A549 (cell line): ENCODE data around the gene PIANP. TPM values are rescaled to one million over a fixed set of nuclear protein-coding genes. Genes with fewer than 3 reads are reported as not detected.

Experiments
- ATAC-seq, 2 experiments: fragments of 200-7000 bp in 1 of 2; fragments of >200 bp in 1 of 2; cut with Nextera tagmentation in 1 of 2; cut with Tn5 transposase in 1 of 2; 3 replicates each; pipeline versions ENCODE4 v1.8.0 to v1.9.1; 2018 to 2020; ENCODE audit warnings: mild to moderate bottlenecking in 1 of 2, moderate library complexity in 1 of 2
- CTCF ChIA-PET: fragments of 300-600 bp; sonication (Branson Sonifier 250); formaldehyde crosslinking; extraction: SDS; loops from one replicate; lab custom pipeline; 2021; ENCODE audit warnings: antibody characterized with exemption, inconsistent platforms; lab: Yijun Ruan, JAX
- POLR2A ChIA-PET: fragments of 350-600 bp; formaldehyde crosslinking; extraction: SDS; loops from one replicate; lab custom pipeline; 2021; ENCODE audit warnings: antibody characterized with exemption, inconsistent platforms; lab: Yijun Ruan, JAX
- DNase-seq, 2 experiments: peaks; one replicate each; pipeline versions ENCODE4 v3.0.0 to v3.0.0-alpha.2; 2011 to 2016; ENCODE audit warnings: low read depth in 1 of 2, low spot score in 1 of 2
- FAIRE-seq: peaks from 2 replicates; lab custom pipeline; 2011; peaks lifted over from hg19 to GRCh38; lab: Jason Lieb, UNC
- H3K27ac ChIP-seq, 2 experiments: fragments of >200 bp; sonication (Bioruptor Twin); formaldehyde crosslinking; 3 replicates each; pipeline ENCODE4 v1.5.1; 2016 to 2017
- H3K4me1 ChIP-seq: fragments of >200 bp; sonication (Bioruptor Twin); formaldehyde crosslinking; 3 replicates; pipeline ENCODE4 v1.6.1; 2016
- H3K4me2 ChIP-seq: fragments of >200 bp; sonication (Bioruptor Twin); formaldehyde crosslinking; 3 replicates; pipeline ENCODE4 v1.6.1; 2016
- H3K4me3 ChIP-seq: fragments of >200 bp; sonication (Bioruptor Twin); formaldehyde crosslinking; 3 replicates; pipeline ENCODE4 v1.5.1; 2016
- H3K9me3 ChIP-seq: fragments of >200 bp; sonication (Bioruptor Twin); formaldehyde crosslinking; 3 replicates; pipeline ENCODE4 v1.6.1; 2016
- BCL3 ChIP-seq: fragments of >200 bp; sonication (Bioruptor Twin); formaldehyde crosslinking; IDR thresholded peaks from 3 replicates; pipeline ENCODE4 v1.6.1; 2016
- CBX8 ChIP-seq: fragments of 200-600 bp; sonication (generic); IDR thresholded peaks from 2 replicates; pipeline ENCODE4 v1.6.1; 2016
- CHD2 ChIP-seq: fragments of 150-350 bp; IDR thresholded peaks from 2 replicates; pipeline ENCODE4 v1.6.1; 2014; ENCODE audit warnings: low read length; ENCODE audit not compliant: partially characterized antibody
- EHF ChIP-seq: fragments of 250-450 bp; sonication (Bioruptor Pico); IDR thresholded peaks from 2 replicates; pipeline ENCODE4 v1.5.0; 2020; ENCODE audit warnings: mild to moderate bottlenecking
- EHMT2 ChIP-seq: fragments of 200-600 bp; sonication (generic); IDR thresholded peaks from 2 replicates; pipeline ENCODE4 v1.6.1; 2016; ENCODE audit warnings: antibody characterized with exemption, low read depth, mild to moderate bottlenecking, moderate library complexity
- GATA3 ChIP-seq: IDR thresholded peaks from 2 replicates; pipeline ENCODE4 v1.6.1; 2012; ENCODE audit warnings: borderline replicate concordance
- HEYL ChIP-seq: fragments of 250-450 bp; sonication (Bioruptor Pico); IDR thresholded peaks from 2 replicates; pipeline ENCODE4 v1.8.0; 2021; ENCODE audit warnings: mild to moderate bottlenecking, moderate library complexity
- HOXB13 ChIP-seq: fragments of 250-450 bp; sonication (Bioruptor Pico); IDR thresholded peaks from 2 replicates; pipeline ENCODE4 v1.5.0; 2020; ENCODE audit warnings: low read depth, mild to moderate bottlenecking, moderate library complexity
- MAFK ChIP-seq: fragments of 450-650 bp; IDR thresholded peaks from 2 replicates; pipeline ENCODE4 v1.6.1; 2014; ENCODE audit not compliant: partially characterized antibody
- MAX ChIP-seq: IDR thresholded peaks from 2 replicates; pipeline ENCODE4 v1.6.1; 2012
- NR3C1 ChIP-seq: fragments of >200 bp; sonication (Bioruptor Twin); formaldehyde crosslinking; IDR thresholded peaks from 3 replicates; pipeline ENCODE4 v1.6.1; 2017
- POLR2A ChIP-seq: IDR thresholded peaks from 2 replicates; pipeline ENCODE4 v1.6.1; 2012; ENCODE audit warnings: mild to moderate bottlenecking, low read length
- RARB ChIP-seq: fragments of 250-450 bp; sonication (Bioruptor Pico); IDR thresholded peaks from 2 replicates; pipeline ENCODE4 v1.8.0; 2021; ENCODE audit warnings: mild to moderate bottlenecking, moderate library complexity
- RNF2 ChIP-seq: fragments of 200-600 bp; sonication (generic); IDR thresholded peaks from 2 replicates; pipeline ENCODE4 v1.6.1; 2016; ENCODE audit warnings: low read depth, mild to moderate bottlenecking, antibody characterized with exemption, moderate library complexity, borderline replicate concordance
- WGBS: methylation state at CpG from one replicate; pipeline ENCODE4 v1.1.6; 2017; ENCODE audit errors: missing lambda C conversion rate; 5-methylcytosine and 5-hydroxymethylcytosine counted together
- polyA plus RNA-seq, 4 experiments: library from polyadenylated mRNA; depleted of rRNA in 3 of 4; stranded (reverse); fragments of >200 nt; fragmentation: RNase III in 1 of 4; extraction: RNeasy Plus Mini Kit Qiagen cat#74134 plus additional on column Dnase treatment in 1 of 4; gene quantifications; 2 replicates in 3 of 4; 3 replicates in 1 of 4; pipeline ENCODE4 v1.2.3, GENCODE V29; 2011 to 2017
- small RNA-seq, 6 experiments: library from RNA; depleted of rRNA; stranded (forward); fragments of <200 nt; gene quantifications; one replicate each; pipeline ENCODE3, GENCODE V24; 2012

PIANP gene
- polyA plus RNA-seq, 2 of the 4 experiments (the other 2 are of a cell fraction) = 0.10 to 0.56 TPM

GRCh38 chr12:6644257-6644596 is 56.4 kb downstream of the PIANP start:
- H3K4me3 ChIP-seq = no peak overlapping the region
- no peak overlapping the region for H3K4me2 ChIP-seq
- TF ChIP-seq EHMT2 (no peak), HOXB13 (CRISPR knock-in tag) (no peak), MAFK (no peak), HEYL (no peak), NR3C1 (no peak), EHF (CRISPR knock-in tag) (no peak), BCL3 (no peak), RARB (CRISPR knock-in tag) (no peak), CHD2 (no peak), RNF2 (no peak), POLR2A (no peak), MAX (no peak), CBX8 (no peak), GATA3 (no peak)
- ChIA-PET POLR2A (interaction anchor here (0.6 kb wide), 1 partner anchor 45 kb away, joined by 9 read pairs; the partner anchor contains the start of gene ZNF384), CTCF (interaction anchor here (0.6 to 1.7 kb wide), 9 partner anchors 9 to 193 kb away, joined by 3 to 5 read pairs (median 4); partner anchors contain the start of gene MLF2)
- no peak for DNase-seq
- WGBS = 48% methylated on average over 6 of the region's 6 CpGs
- no peak for FAIRE-seq
- H3K4me1 ChIP-seq = no peaks in the 10 kb centered on the region
- H3K27ac ChIP-seq = no peak overlapping the region
- peaks cover 40% of the 10 kb centered on the region for H3K9me3 ChIP-seq
- ATAC-seq = no peak

Small RNAs within 50 kb of the gene (small RNA-seq; reads per million reads assigned to genes)
- 0 reads per million in 6 experiments for gene RNU6-781P

Other genes starting within 250 kb of the PIANP start
- gene TAPBPL, start 248.8 kb downstream of the PIANP start, polyA plus RNA-seq (2011; rRNA removed) = 3.6 and 5.1 TPM in 2 replicates
- gene TAPBPL, start 248.8 kb downstream of the PIANP start, polyA plus RNA-seq (2017; fragmentation: RNase III; extraction: RNeasy Plus Mini Kit Qiagen cat#74134 plus additional on column Dnase treatment) = 2.3 to 3.4 TPM (median 2.8 TPM) in 3 replicates
- 17.6 and 28.8 TPM in 2 replicates for gene VAMP1, start 230.1 kb downstream of the PIANP start, polyA plus RNA-seq (2011; rRNA removed)
- gene VAMP1, start 230.1 kb downstream of the PIANP start, polyA plus RNA-seq (2017; fragmentation: RNase III; extraction: RNeasy Plus Mini Kit Qiagen cat#74134 plus additional on column Dnase treatment) = 20.6 to 22.8 TPM (median 22.7 TPM) in 3 replicates
- 181 and 337 TPM in 2 replicates for gene MRPL51, start 207.6 kb downstream of the PIANP start, polyA plus RNA-seq (2011; rRNA removed)
- gene MRPL51, start 207.6 kb downstream of the PIANP start, polyA plus RNA-seq (2017; fragmentation: RNase III; extraction: RNeasy Plus Mini Kit Qiagen cat#74134 plus additional on column Dnase treatment) = 260 to 272 TPM (median 265 TPM) in 3 replicates
- gene NCAPD2, start 206.7 kb downstream of the PIANP start, polyA plus RNA-seq (2011; rRNA removed) = 130 and 145 TPM in 2 replicates
- gene NCAPD2, start 206.7 kb downstream of the PIANP start, polyA plus RNA-seq (2017; fragmentation: RNase III; extraction: RNeasy Plus Mini Kit Qiagen cat#74134 plus additional on column Dnase treatment) = 76.1 to 82.0 TPM (median 77.3 TPM) in 3 replicates
- 10,036 and 10,800 TPM in 2 replicates for gene GAPDH, start 166.3 kb downstream of the PIANP start, polyA plus RNA-seq (2011; rRNA removed)
- gene GAPDH, start 166.3 kb downstream of the PIANP start, polyA plus RNA-seq (2017; fragmentation: RNase III; extraction: RNeasy Plus Mini Kit Qiagen cat#74134 plus additional on column Dnase treatment) = 6,292 to 6,607 TPM (median 6,463 TPM) in 3 replicates
- gene IFFO1, start 144.8 kb downstream of the PIANP start, polyA plus RNA-seq (2011; rRNA removed) = 0.74 and 1.0 TPM in 2 replicates
- 0.94 to 1.5 TPM (median 1.1 TPM) in 3 replicates for gene IFFO1, start 144.8 kb downstream of the PIANP start, polyA plus RNA-seq (2017; fragmentation: RNase III; extraction: RNeasy Plus Mini Kit Qiagen cat#74134 plus additional on column Dnase treatment)
- gene NOP2, start 132.5 kb downstream of the PIANP start, polyA plus RNA-seq (2011; rRNA removed) = 162 and 176 TPM in 2 replicates
- 100 to 108 TPM (median 104 TPM) in 3 replicates for gene NOP2, start 132.5 kb downstream of the PIANP start, polyA plus RNA-seq (2017; fragmentation: RNase III; extraction: RNeasy Plus Mini Kit Qiagen cat#74134 plus additional on column Dnase treatment)
- gene CHD4, start 93.4 kb downstream of the PIANP start, polyA plus RNA-seq (2011; rRNA removed) = 53.7 and 99.3 TPM in 2 replicates
- gene CHD4, start 93.4 kb downstream of the PIANP start, polyA plus RNA-seq (2017; fragmentation: RNase III; extraction: RNeasy Plus Mini Kit Qiagen cat#74134 plus additional on column Dnase treatment) = 83.4 to 87.8 TPM (median 84.8 TPM) in 3 replicates
- gene LPAR5, start 64.9 kb downstream of the PIANP start, polyA plus RNA-seq (2011; rRNA removed) = 0.74 and 0.97 TPM in 2 replicates
- 0.29 to 0.66 TPM (median 0.58 TPM) in 3 replicates for gene LPAR5, start 64.9 kb downstream of the PIANP start, polyA plus RNA-seq (2017; fragmentation: RNase III; extraction: RNeasy Plus Mini Kit Qiagen cat#74134 plus additional on column Dnase treatment)
- 0.70 and 1.4 TPM in 2 replicates for gene ACRBP, start 53.4 kb downstream of the PIANP start, polyA plus RNA-seq (2011; rRNA removed)
- gene ACRBP, start 53.4 kb downstream of the PIANP start, polyA plus RNA-seq (2017; fragmentation: RNase III; extraction: RNeasy Plus Mini Kit Qiagen cat#74134 plus additional on column Dnase treatment) = 0.28 to 0.36 TPM (median 0.34 TPM) in 3 replicates
- 36.5 and 41.3 TPM in 2 replicates for gene ING4, start 37.7 kb downstream of the PIANP start, polyA plus RNA-seq (2011; rRNA removed)
- gene ING4, start 37.7 kb downstream of the PIANP start, polyA plus RNA-seq (2017; fragmentation: RNase III; extraction: RNeasy Plus Mini Kit Qiagen cat#74134 plus additional on column Dnase treatment) = 15.3 to 19.5 TPM (median 18.8 TPM) in 3 replicates
- gene ZNF384, start 11.4 kb downstream of the PIANP start, polyA plus RNA-seq (2011; rRNA removed) = 59.6 and 81.9 TPM in 2 replicates
- 64.7 to 86.4 TPM (median 79.8 TPM) in 3 replicates for gene ZNF384, start 11.4 kb downstream of the PIANP start, polyA plus RNA-seq (2017; fragmentation: RNase III; extraction: RNeasy Plus Mini Kit Qiagen cat#74134 plus additional on column Dnase treatment)
- 78.8 and 95.0 TPM in 2 replicates for gene COPS7A, start 23.2 kb upstream of the PIANP start, polyA plus RNA-seq (2011; rRNA removed)
- gene COPS7A, start 23.2 kb upstream of the PIANP start, polyA plus RNA-seq (2017; fragmentation: RNase III; extraction: RNeasy Plus Mini Kit Qiagen cat#74134 plus additional on column Dnase treatment) = 46.9 to 51.2 TPM (median 50.0 TPM) in 3 replicates
- gene MLF2, start 52.3 kb upstream of the PIANP start, polyA plus RNA-seq (2011; rRNA removed) = 302 and 310 TPM in 2 replicates
- gene MLF2, start 52.3 kb upstream of the PIANP start, polyA plus RNA-seq (2017; fragmentation: RNase III; extraction: RNeasy Plus Mini Kit Qiagen cat#74134 plus additional on column Dnase treatment) = 269 to 305 TPM (median 295 TPM) in 3 replicates
- 205 and 391 TPM in 2 replicates for gene PTMS, start 65.5 kb upstream of the PIANP start, polyA plus RNA-seq (2011; rRNA removed)
- gene PTMS, start 65.5 kb upstream of the PIANP start, polyA plus RNA-seq (2017; fragmentation: RNase III; extraction: RNeasy Plus Mini Kit Qiagen cat#74134 plus additional on column Dnase treatment) = 868 to 1,195 TPM (median 1,161 TPM) in 3 replicates
- gene LAG3, start 71.7 kb upstream of the PIANP start, polyA plus RNA-seq (2011; rRNA removed) = 0.56 and 0.66 TPM in 2 replicates
- 1.6 to 2.3 TPM (median 1.7 TPM) in 3 replicates for gene LAG3, start 71.7 kb upstream of the PIANP start, polyA plus RNA-seq (2017; fragmentation: RNase III; extraction: RNeasy Plus Mini Kit Qiagen cat#74134 plus additional on column Dnase treatment)
- not detected in 2 replicates for gene CD4, start 88.7 kb upstream of the PIANP start, polyA plus RNA-seq (2011; rRNA removed)
- 0.03 TPM in 1 of 3 replicates, not detected in the others for gene CD4, start 88.7 kb upstream of the PIANP start, polyA plus RNA-seq (2017; fragmentation: RNase III; extraction: RNeasy Plus Mini Kit Qiagen cat#74134 plus additional on column Dnase treatment)
- gene GPR162, start 121.0 kb upstream of the PIANP start, polyA plus RNA-seq (2011; rRNA removed) = 1.8 TPM in 2 replicates
- 1.7 to 2.4 TPM (median 1.7 TPM) in 3 replicates for gene GPR162, start 121.0 kb upstream of the PIANP start, polyA plus RNA-seq (2017; fragmentation: RNase III; extraction: RNeasy Plus Mini Kit Qiagen cat#74134 plus additional on column Dnase treatment)
- gene P3H3, start 127.6 kb upstream of the PIANP start, polyA plus RNA-seq (2011; rRNA removed) = 8.1 and 8.6 TPM in 2 replicates
- gene P3H3, start 127.6 kb upstream of the PIANP start, polyA plus RNA-seq (2017; fragmentation: RNase III; extraction: RNeasy Plus Mini Kit Qiagen cat#74134 plus additional on column Dnase treatment) = 17.7 to 23.2 TPM (median 21.9 TPM) in 3 replicates
- gene GNB3, start 140.1 kb upstream of the PIANP start, polyA plus RNA-seq (2011; rRNA removed) = 0.94 and 1.1 TPM in 2 replicates
- gene GNB3, start 140.1 kb upstream of the PIANP start, polyA plus RNA-seq (2017; fragmentation: RNase III; extraction: RNeasy Plus Mini Kit Qiagen cat#74134 plus additional on column Dnase treatment) = 2.3 to 3.7 TPM (median 2.7 TPM) in 3 replicates
- 51.5 and 57.5 TPM in 2 replicates for gene CDCA3, start 150.5 kb upstream of the PIANP start, polyA plus RNA-seq (2011; rRNA removed)
- 79.6 to 92.0 TPM (median 80.2 TPM) in 3 replicates for gene CDCA3, start 150.5 kb upstream of the PIANP start, polyA plus RNA-seq (2017; fragmentation: RNase III; extraction: RNeasy Plus Mini Kit Qiagen cat#74134 plus additional on column Dnase treatment)
- gene USP5, start 151.3 kb upstream of the PIANP start, polyA plus RNA-seq (2011; rRNA removed) = 58.6 and 64.5 TPM in 2 replicates
- gene USP5, start 151.3 kb upstream of the PIANP start, polyA plus RNA-seq (2017; fragmentation: RNase III; extraction: RNeasy Plus Mini Kit Qiagen cat#74134 plus additional on column Dnase treatment) = 75.3 to 78.2 TPM (median 76.9 TPM) in 3 replicates
- gene TPI1, start 166.7 kb upstream of the PIANP start, polyA plus RNA-seq (2011; rRNA removed) = 1,913 and 2,511 TPM in 2 replicates
- gene TPI1, start 166.7 kb upstream of the PIANP start, polyA plus RNA-seq (2017; fragmentation: RNase III; extraction: RNeasy Plus Mini Kit Qiagen cat#74134 plus additional on column Dnase treatment) = 1,221 to 1,293 TPM (median 1,253 TPM) in 3 replicates
- 15.3 and 16.8 TPM in 2 replicates for gene SPSB2, start 172.5 kb upstream of the PIANP start, polyA plus RNA-seq (2011; rRNA removed)
- 20.8 to 22.1 TPM (median 21.8 TPM) in 3 replicates for gene SPSB2, start 172.5 kb upstream of the PIANP start, polyA plus RNA-seq (2017; fragmentation: RNase III; extraction: RNeasy Plus Mini Kit Qiagen cat#74134 plus additional on column Dnase treatment)
- gene LRRC23, start 204.0 kb upstream of the PIANP start, polyA plus RNA-seq (2011; rRNA removed) = 33.3 and 40.4 TPM in 2 replicates
- gene LRRC23, start 204.0 kb upstream of the PIANP start, polyA plus RNA-seq (2017; fragmentation: RNase III; extraction: RNeasy Plus Mini Kit Qiagen cat#74134 plus additional on column Dnase treatment) = 17.2 to 19.1 TPM (median 19.1 TPM) in 3 replicates
- gene ENO2, start 213.8 kb upstream of the PIANP start, polyA plus RNA-seq (2011; rRNA removed) = 26.2 and 45.1 TPM in 2 replicates
- gene ENO2, start 213.8 kb upstream of the PIANP start, polyA plus RNA-seq (2017; fragmentation: RNase III; extraction: RNeasy Plus Mini Kit Qiagen cat#74134 plus additional on column Dnase treatment) = 31.0 to 38.6 TPM (median 31.6 TPM) in 3 replicates
- 11.3 and 23.1 TPM in 2 replicates for gene ATN1, start 227.1 kb upstream of the PIANP start, polyA plus RNA-seq (2011; rRNA removed)
- 40.3 to 51.6 TPM (median 51.2 TPM) in 3 replicates for gene ATN1, start 227.1 kb upstream of the PIANP start, polyA plus RNA-seq (2017; fragmentation: RNase III; extraction: RNeasy Plus Mini Kit Qiagen cat#74134 plus additional on column Dnase treatment)
- not detected in 2 replicates for gene RNU7-1, start 243.0 kb upstream of the PIANP start, polyA plus RNA-seq (2011; rRNA removed)
- not detected in 3 replicates for gene RNU7-1, start 243.0 kb upstream of the PIANP start, polyA plus RNA-seq (2017; fragmentation: RNase III; extraction: RNeasy Plus Mini Kit Qiagen cat#74134 plus additional on column Dnase treatment)
- 466 and 493 TPM in 2 replicates for gene C12orf57, start 243.2 kb upstream of the PIANP start, polyA plus RNA-seq (2011; rRNA removed)
- gene C12orf57, start 243.2 kb upstream of the PIANP start, polyA plus RNA-seq (2017; fragmentation: RNase III; extraction: RNeasy Plus Mini Kit Qiagen cat#74134 plus additional on column Dnase treatment) = 224 to 273 TPM (median 261 TPM) in 3 replicates